MCF 10A (cell line): ENCODE data around the gene PTPRN2. TPM values are rescaled to one million over a fixed set of nuclear protein-coding genes. Genes with fewer than 3 reads are reported as not detected.

ENCODE experiments used
- BruUV-seq: library from RNA; stranded (reverse); fragments of 400-500 nt; replicated peaks from 2 replicates; lab custom pipeline; 2021; lab: Mats Ljungman, UMichigan
- CTCF ChIA-PET: fragments of 300-600 bp; sonication (Branson Sonifier 250); formaldehyde crosslinking; extraction: SDS; loops from one replicate; lab custom pipeline; 2021; ENCODE audit warnings: antibody characterized with exemption, inconsistent platforms; lab: Yijun Ruan, JAX
- POLR2A ChIA-PET: fragments of 300-600, 350-650 bp; sonication (Branson Sonifier 250); formaldehyde crosslinking; extraction: SDS; loops from one replicate; lab custom pipeline; 2020; ENCODE audit warnings: antibody characterized with exemption, inconsistent platforms; lab: Yijun Ruan, JAX
- DNase-seq: peaks from one replicate; pipeline ENCODE4 v3.0.0-alpha.2; 2018; ENCODE audit not compliant: unreplicated experiment
- H3K27ac Mint-ChIP-seq: one replicate; pipeline ENCODE4 v1.8.0; 2022; ENCODE audit warnings: mild to moderate bottlenecking, low read depth, mixed read lengths; ENCODE audit not compliant: unreplicated experiment
- H3K27me3 Mint-ChIP-seq: one replicate; pipeline ENCODE4 v1.8.0; 2022; ENCODE audit warnings: mixed read lengths; ENCODE audit not compliant: insufficient read depth, unreplicated experiment
- H3K36me3 Mint-ChIP-seq: one replicate; pipeline ENCODE4 v1.8.0; 2022; ENCODE audit warnings: mild to moderate bottlenecking, moderate library complexity, mixed read lengths; ENCODE audit not compliant: insufficient read depth, unreplicated experiment
- H3K4me1 Mint-ChIP-seq: one replicate; pipeline ENCODE4 v1.8.0; 2022; ENCODE audit warnings: mixed read lengths; ENCODE audit not compliant: insufficient read depth, unreplicated experiment
- H3K4me3 Mint-ChIP-seq: one replicate; pipeline ENCODE4 v1.8.0; 2022; ENCODE audit warnings: mild to moderate bottlenecking, moderate library complexity, mixed read lengths; ENCODE audit not compliant: unreplicated experiment
- H3K9me3 Mint-ChIP-seq: one replicate; pipeline ENCODE4 v1.8.0; 2022; ENCODE audit warnings: mixed read lengths; ENCODE audit not compliant: unreplicated experiment
- CTCF ChIP-seq: fragments of 200-600 bp; IDR thresholded peaks from one replicate; pipeline ENCODE4 v1.8.0; 2022; ENCODE audit warnings: antibody characterized with exemption, mild to moderate bottlenecking; ENCODE audit not compliant: unreplicated experiment
- intact Hi-C: fragments of 100-400 bp; cut with micrococcal nuclease; formaldehyde crosslinking; loops from 2 replicates; pipeline ENCODE4 v1.14.1; 2022
- total RNA-seq: library from RNA; stranded (reverse); gene quantifications from 2 replicates; pipeline ENCODE4 v1.2.3, GENCODE V29; 2022

Gene PTPRN2
- total RNA-seq, 1 experiment from 2014 or later, result 4.5 TPM

- BruUV-seq, result no TSS peak
- DNase-seq, result no peak
- no peak overlapping the region for H3K27ac Mint-ChIP-seq
- no peaks in the 10 kb centered on the region for H3K27me3 Mint-ChIP-seq
- peaks cover 31% of the 10 kb centered on the region for H3K9me3 Mint-ChIP-seq
- no peak overlapping the region for H3K4me3 Mint-ChIP-seq
- CTCF ChIA-PET, result no interaction called here
- intact Hi-C loops, result no loop called here
- no peaks in the 10 kb centered on the region for H3K4me1 Mint-ChIP-seq
- no peak for TF ChIP-seq CTCF
- POLR2A ChIA-PET, result no interaction called here
- no peaks in the 10 kb centered on the region for H3K36me3 Mint-ChIP-seq
Observed at GRCh38 chr7:157885140-157885539, 702.5 kb downstream of the PTPRN2 start.

GRCh38 chr7:157884461-157885062 is 703.1 kb downstream of the PTPRN2 start:
- Mint-ChIP-seq H3K27me3 (no peaks in the 10 kb centered on the region), H3K36me3 (no peaks in the 10 kb centered on the region), H3K27ac (no peak overlapping the region), H3K4me1 (no peaks in the 10 kb centered on the region), H3K9me3 (peaks cover 26% of the 10 kb centered on the region), H3K4me3 (no peak overlapping the region)
- POLR2A ChIA-PET, result no interaction called here
- intact Hi-C loops, result no loop called here
- CTCF ChIA-PET, result no interaction called here
- no peak for TF ChIP-seq CTCF
- no peak for DNase-seq
- BruUV-seq, result no TSS peak

GRCh38 chr7:157881048-157881771 is 706.4 kb downstream of the PTPRN2 start:
- Mint-ChIP-seq H3K4me3 (no peak overlapping the region), H3K9me3 (peaks cover 10% of the 10 kb centered on the region), H3K4me1 (no peaks in the 10 kb centered on the region), H3K27ac (no peak overlapping the region), H3K27me3 (no peaks in the 10 kb centered on the region), H3K36me3 (no peaks in the 10 kb centered on the region)
- no peak for TF ChIP-seq CTCF
- no peak for DNase-seq
- intact Hi-C loops, result no loop called here
- POLR2A ChIA-PET, result no interaction called here
- CTCF ChIA-PET, result no interaction called here
- BruUV-seq, result no TSS peak

- Mint-ChIP-seq H3K27me3 (no peaks in the 10 kb centered on the region), H3K4me1 (no peaks in the 10 kb centered on the region), H3K4me3 (no peak overlapping the region), H3K27ac (no peak overlapping the region), H3K9me3 (peaks cover 16% of the 10 kb centered on the region), H3K36me3 (no peaks in the 10 kb centered on the region)
- CTCF ChIA-PET, result interaction anchor here (1.0 kb wide), 1 partner anchor 18 kb away, joined by 4 read pairs; no protein-coding TSS in a partner anchor
- TF ChIP-seq CTCF, result no peak
- no peak for DNase-seq
- BruUV-seq, result no TSS peak
- intact Hi-C loops, result no loop called here
- POLR2A ChIA-PET, result interaction anchor here (0.6 kb wide), 1 partner anchor 114 kb away, joined by 3 read pairs; no protein-coding TSS in a partner anchor
Observed at GRCh38 chr7:157879391-157879790, 708.2 kb downstream of the PTPRN2 start.
